NCI-H748 (cell line): ENCODE data around the gene FSTL5.
"Not testable (repeated sequence)": the region's sequence is repeated elsewhere in the genome, so short reads cannot be mapped to it uniquely, and the experiment has no call there.

Experiments used
- DNase-seq: peaks from one replicate; lab custom pipeline; 2025; ENCODE audit not compliant: unreplicated experiment; lab: John Stamatoyannopoulos, UW

FSTL5 gene

GRCh38 chr4:161881370-161881769 lies 282.4 kb downstream of the FSTL5 start:
- no peak for DNase-seq

- no peak for DNase-seq
These were observed 294.3 kb downstream of the FSTL5 start for GRCh38 chr4:161869511-161869910.

GRCh38 chr4:161856711-161857326 lies 307.0 kb downstream of the FSTL5 start:
- DNase-seq, result no peak

GRCh38 chr4:161850631-161851030 lies 313.2 kb downstream of the FSTL5 start:
- no peak for DNase-seq

- DNase-seq, result peak; percentile 68
These were observed 322.0 kb downstream of the FSTL5 start for GRCh38 chr4:161841759-161842158.

- peak; percentile 89 for DNase-seq
These were observed 334.2 kb downstream of the FSTL5 start for GRCh38 chr4:161829591-161829990.

GRCh38 chr4:161828061-161828460 lies 335.7 kb downstream of the FSTL5 start:
- no peak for DNase-seq

GRCh38 chr4:161827013-161827412 lies 336.8 kb downstream of the FSTL5 start:
- no peak for DNase-seq

- no peak for DNase-seq
These were observed 340.4 kb downstream of the FSTL5 start for GRCh38 chr4:161823450-161823849.

GRCh38 chr4:161822174-161822573 lies 341.6 kb downstream of the FSTL5 start:
- no peak for DNase-seq

- no peak for DNase-seq
These were observed 345.9 kb downstream of the FSTL5 start for GRCh38 chr4:161817914-161818313.

- DNase-seq, result no peak
These were observed 346.8 kb downstream of the FSTL5 start for GRCh38 chr4:161816958-161817357.

GRCh38 chr4:161815841-161816240 lies 348.0 kb downstream of the FSTL5 start:
- no peak for DNase-seq

GRCh38 chr4:161813889-161814288 lies 349.9 kb downstream of the FSTL5 start:
- no peak for DNase-seq

- no peak for DNase-seq
These were observed 350.4 kb downstream of the FSTL5 start for GRCh38 chr4:161813389-161813788.

GRCh38 chr4:161803171-161803570 lies 360.6 kb downstream of the FSTL5 start:
- no peak for DNase-seq

- peak; percentile 88 for DNase-seq
These were observed 364.1 kb downstream of the FSTL5 start for GRCh38 chr4:161799710-161800109.

GRCh38 chr4:161792991-161793390 lies 370.8 kb downstream of the FSTL5 start:
- no peak for DNase-seq

GRCh38 chr4:161791796-161792556 lies 371.8 kb downstream of the FSTL5 start:
- DNase-seq, result no peak

GRCh38 chr4:161767116-161767515 lies 396.7 kb downstream of the FSTL5 start:
- DNase-seq, result no peak

- DNase-seq, result no peak
These were observed 401.0 kb downstream of the FSTL5 start for GRCh38 chr4:161762796-161763195.

- no peak for DNase-seq
These were observed 403.8 kb downstream of the FSTL5 start for GRCh38 chr4:161760008-161760407.

- DNase-seq, result not testable (repeated sequence)
These were observed 405.4 kb downstream of the FSTL5 start for GRCh38 chr4:161758412-161758811.
